ENCODE results near the gene MRPS6. TPM values are rescaled to one million over a fixed set of nuclear protein-coding genes. Genes with fewer than 3 reads are reported as not detected.

MRPS6 gene
- total and polyA plus RNA-seq, 2 of the 13 experiments (the other 11 are each of a cell fraction or from before 2014, with no cell fraction given): 14.2 to 26.9 TPM

DNA sequence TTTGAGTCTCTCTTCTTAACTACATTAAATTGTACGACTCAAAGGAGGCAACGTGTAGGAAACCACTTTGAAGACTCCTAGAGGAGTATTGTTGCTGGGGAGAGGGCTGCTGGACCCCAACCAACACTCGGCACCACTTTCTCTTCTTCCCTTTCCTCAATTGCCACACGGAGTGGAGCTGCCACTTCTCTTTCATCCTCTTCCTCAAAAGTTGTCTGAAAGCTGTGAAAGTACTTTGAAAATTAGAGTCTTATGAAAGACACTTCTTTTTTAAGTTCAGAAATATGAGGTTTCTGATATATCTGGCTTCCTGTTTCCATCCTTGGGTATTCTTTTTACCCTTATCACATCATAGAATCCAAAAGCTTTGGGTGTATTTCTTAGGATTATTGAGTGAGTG lies 59.5 kb downstream of the MRPS6 start:
- Histone ChIP-seq H4K20me1 (ENCODE audit: insufficient read depth, low read length) (no peaks in the 10 kb centered on the region), H3K4me2 (ENCODE audit: low read depth, low read length) (no peak overlapping the region), H3K79me2 (ENCODE audit: insufficient read depth, low read length) (peaks cover 4% of the 10 kb centered on the region), H3K9me3 (ENCODE audit: low read length) (no peaks in the 10 kb centered on the region), H3K36me3 (replicated peaks in 1 of 2; ENCODE audit: control insufficient read depth in 1 of 2, insufficient read depth in 2 of 2, low read length in 2 of 2) (peaks cover 0 to 4% of the 10 kb centered on the region in 2 experiments; a peak in 3 of 5 replicates), H2AFZ (ENCODE audit: low read length) (no peak overlapping the region), H3K9ac (ENCODE audit: insufficient read depth, low read depth, low read length) (no peak overlapping the region), H3K27me3 (ENCODE audit: control insufficient read depth in 1 of 2, insufficient read depth in 2 of 2, low read length in 2 of 2) (no peaks in the 10 kb centered on the region), H3K27ac (ENCODE audit: extremely low read length, insufficient read depth, low read length) (no peak overlapping the region), H3K4me1 (ENCODE audit: insufficient read depth, low read length) (peaks cover 27% of the 10 kb centered on the region), H3K4me3 (replicated peaks in 1 of 3; ENCODE audit: insufficient read depth in 1 of 3, low read depth in 2 of 3, low read length in 3 of 3) (no peak overlapping the region)
- ChIA-PET POLR2A (no interaction called here), CTCF (ENCODE audit: low intra/inter-chr PET ratio, low total read pairs) (no interaction called here)
- no peak for DNase-seq (ENCODE audit: low spot score)
- TF ChIP-seq SMYD3 (CRISPR knock-in tag; IDR thresholded peaks at IDR 0.05) (no peak), HHEX (CRISPR knock-in tag; IDR thresholded peaks at IDR 0.05) (no peak), CREM (IDR thresholded peaks at IDR 0.05) (no peak), CREM (CRISPR knock-in tag; IDR thresholded peaks at IDR 0.05) (no peak)
- in situ Hi-C loops (cut with HindIII; ENCODE audit: extremely low pct_ligation_motif_present, low pct_unique_long_range_greater_than_20kb): no loop called here
- intact Hi-C loops (cut with micrococcal nuclease; ENCODE audit: unreplicated experiment): loop anchor here (5.0 kb wide), 1 partner anchor 69 kb away; no protein-coding TSS in a partner anchor
- 91% methylated on average over 4 of the region's 4 CpGs for WGBS (ENCODE audit: low lambda C conversion rate)
- ATAC-seq: no peak
- no peak for FAIRE-seq
- no TSS peak for BruUV-seq (replicated peaks)

DNA sequence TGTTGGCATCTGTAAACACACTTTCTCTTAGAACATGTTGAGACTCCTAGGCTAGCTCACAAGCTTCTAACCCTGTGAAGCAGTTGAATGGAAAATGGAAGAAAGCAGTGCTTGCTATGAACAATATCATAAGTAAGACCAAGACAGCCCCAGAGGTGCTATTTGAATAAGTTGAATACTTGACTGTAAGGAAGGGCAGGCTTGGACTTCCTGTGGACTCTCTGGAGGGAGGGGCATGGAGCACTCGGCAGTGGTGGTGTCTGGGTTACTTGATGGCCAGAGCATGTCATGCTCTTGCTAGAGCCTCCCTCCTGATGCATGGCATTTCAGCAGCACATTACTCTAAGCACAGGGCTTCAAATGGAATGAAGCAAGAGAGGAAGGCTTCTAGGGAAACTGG lies 60.0 kb downstream of the MRPS6 start:
- no peak; the same call in 2 of the 3 replicates for ATAC-seq
- peaks cover 27% of the 10 kb centered on the region for H3K4me1 ChIP-seq (ENCODE audit: insufficient read depth, low read length)
- peaks cover 0 to 4% of the 10 kb centered on the region in 2 experiments; a peak in 3 of 5 replicates for H3K36me3 ChIP-seq (replicated peaks in 1 of 2; ENCODE audit: control insufficient read depth in 1 of 2, insufficient read depth in 2 of 2, low read length in 2 of 2)
- DNase-seq (ENCODE audit: low spot score): no peak
- no peaks in the 10 kb centered on the region for H4K20me1 ChIP-seq (ENCODE audit: insufficient read depth, low read length)
- no peak overlapping the region for H3K4me3 ChIP-seq (replicated peaks in 1 of 3; ENCODE audit: insufficient read depth in 1 of 3, low read depth in 2 of 3, low read length in 3 of 3)
- WGBS (ENCODE audit: low lambda C conversion rate): 78% methylated on average over 1 of the region's 1 CpG
- no TSS peak for BruUV-seq (replicated peaks)
- no peak overlapping the region for H3K9ac ChIP-seq (ENCODE audit: insufficient read depth, low read depth, low read length)
- ChIA-PET POLR2A (no interaction called here), CTCF (ENCODE audit: low intra/inter-chr PET ratio, low total read pairs) (interaction anchor here (1.1 kb wide), 1 partner anchor 69 kb away, joined by 3 read pairs; no protein-coding TSS in a partner anchor)
- H2AFZ ChIP-seq (ENCODE audit: low read length): no peak overlapping the region
- H3K4me2 ChIP-seq (ENCODE audit: low read depth, low read length): no peak overlapping the region
- intact Hi-C loops (cut with micrococcal nuclease; ENCODE audit: unreplicated experiment): loop anchor here (5.0 kb wide), 1 partner anchor 69 kb away; no protein-coding TSS in a partner anchor
- in situ Hi-C loops (cut with HindIII; ENCODE audit: extremely low pct_ligation_motif_present, low pct_unique_long_range_greater_than_20kb): no loop called here
- no peak overlapping the region for H3K27ac ChIP-seq (ENCODE audit: extremely low read length, insufficient read depth, low read length)
- H3K27me3 ChIP-seq (ENCODE audit: control insufficient read depth in 1 of 2, insufficient read depth in 2 of 2, low read length in 2 of 2): no peaks in the 10 kb centered on the region
- FAIRE-seq: no peak
- H3K9me3 ChIP-seq (ENCODE audit: low read length): no peaks in the 10 kb centered on the region
- H3K79me2 ChIP-seq (ENCODE audit: insufficient read depth, low read length): peaks cover 4% of the 10 kb centered on the region
- TF ChIP-seq ZNF577 (CRISPR knock-in tag; IDR thresholded peaks at IDR 0.05; ENCODE audit: borderline replicate concordance, low read depth): no peak
- TF ChIP-seq NONO (IDR thresholded peaks at IDR 0.05): no peak
- no peak for TF ChIP-seq NONO (CRISPR knock-in tag; conservative IDR thresholded peaks at IDR 0.05)
- TF ChIP-seq, protein P1, sequence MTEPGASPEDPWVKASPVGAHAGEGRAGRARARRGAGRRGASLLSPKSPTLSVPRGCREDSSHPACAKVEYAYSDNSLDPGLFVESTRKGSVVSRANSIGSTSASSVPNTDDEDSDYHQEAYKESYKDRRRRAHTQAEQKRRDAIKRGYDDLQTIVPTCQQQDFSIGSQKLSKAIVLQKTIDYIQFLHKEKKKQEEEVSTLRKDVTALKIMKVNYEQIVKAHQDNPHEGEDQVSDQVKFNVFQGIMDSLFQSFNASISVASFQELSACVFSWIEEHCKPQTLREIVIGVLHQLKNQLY (CRISPR knock-in tag; IDR thresholded peaks at IDR 0.05): no peak
- TF ChIP-seq FOXA3 (CRISPR knock-in tag; IDR thresholded peaks at IDR 0.05): no peak
- no peak for TF ChIP-seq NR1H2 (CRISPR knock-in tag; IDR thresholded peaks at IDR 0.05; ENCODE audit: borderline replicate concordance, low read depth)
- TF ChIP-seq ZNF121 (CRISPR knock-in tag; IDR thresholded peaks at IDR 0.05): no peak
- no peak for TF ChIP-seq ELF4 (CRISPR knock-in tag; IDR thresholded peaks at IDR 0.05; ENCODE audit: borderline replicate concordance)
- no peak for TF ChIP-seq ZNF484 (CRISPR knock-in tag; IDR thresholded peaks at IDR 0.05; ENCODE audit: borderline replicate concordance, low read depth)
- no peak for TF ChIP-seq PHB2 (IDR thresholded peaks at IDR 0.05; ENCODE audit: partially characterized antibody)
- TF ChIP-seq, protein P2, sequence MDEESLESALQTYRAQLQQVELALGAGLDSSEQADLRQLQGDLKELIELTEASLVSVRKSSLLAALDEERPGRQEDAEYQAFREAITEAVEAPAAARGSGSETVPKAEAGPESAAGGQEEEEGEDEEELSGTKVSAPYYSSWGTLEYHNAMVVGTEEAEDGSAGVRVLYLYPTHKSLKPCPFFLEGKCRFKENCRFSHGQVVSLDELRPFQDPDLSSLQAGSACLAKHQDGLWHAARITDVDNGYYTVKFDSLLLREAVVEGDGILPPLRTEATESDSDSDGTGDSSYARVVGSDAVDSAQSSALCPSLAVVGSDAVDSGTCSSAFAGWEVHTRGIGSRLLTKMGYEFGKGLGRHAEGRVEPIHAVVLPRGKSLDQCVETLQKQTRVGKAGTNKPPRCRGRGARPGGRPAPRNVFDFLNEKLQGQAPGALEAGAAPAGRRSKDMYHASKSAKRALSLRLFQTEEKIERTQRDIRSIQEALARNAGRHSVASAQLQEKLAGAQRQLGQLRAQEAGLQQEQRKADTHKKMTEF (CRISPR knock-in tag; IDR thresholded peaks at IDR 0.05): no peak
- no peak for TF ChIP-seq TP53 (CRISPR knock-in tag; conservative IDR thresholded peaks at IDR 0.05)
- no peak for TF ChIP-seq SRF (IDR thresholded peaks at IDR 0.05; ENCODE audit: low read depth, low read length)
- no peak for TF ChIP-seq ZNF569 (CRISPR knock-in tag; IDR thresholded peaks at IDR 0.05; ENCODE audit: borderline replicate concordance)

Data from HepG2 (cell line).